Smooth muscle cell (in vitro differentiated cells): ENCODE data around the gene INPP5A. TPM values are rescaled to one million over a fixed set of nuclear protein-coding genes. Genes with fewer than 3 reads are reported as not detected.

ENCODE experiments used
- DNase-seq: peaks from one replicate; lab custom pipeline; 2025; ENCODE audit not compliant: unreplicated experiment; lab: John Stamatoyannopoulos, UW
- H2AFZ ChIP-seq: fragments of 200-600 bp; sonication (generic); 2 replicates; pipeline ENCODE4 v1.6.0; 2016; ENCODE audit warnings: antibody characterized with exemption, low read depth, mild to moderate bottlenecking
- H3F3A ChIP-seq: fragments of 200-600 bp; sonication (generic); 2 replicates; pipeline ENCODE4 v1.6.0; 2017; ENCODE audit warnings: antibody characterized with exemption, low read depth
- H3K27ac ChIP-seq: fragments of 200-600 bp; sonication (generic); 2 replicates; pipeline ENCODE4 v1.5.1; 2016; ENCODE audit warnings: low read depth, mild to moderate bottlenecking
- H3K27me3 ChIP-seq: fragments of 200-600 bp; sonication (generic); 2 replicates; pipeline ENCODE4 v1.6.1; 2016; ENCODE audit warnings: low read depth, mild to moderate bottlenecking
- H3K36me3 ChIP-seq: fragments of 200-600 bp; sonication (generic); 2 replicates; pipeline ENCODE4 v1.5.1; 2016; ENCODE audit warnings: low read depth
- H3K4me1 ChIP-seq: fragments of 200-600 bp; sonication (generic); 2 replicates; pipeline ENCODE4 v1.5.1; 2016; ENCODE audit warnings: low read depth
- H3K4me2 ChIP-seq: fragments of 200-600 bp; sonication (generic); 2 replicates; pipeline ENCODE4 v1.6.0; 2016; ENCODE audit warnings: mild to moderate bottlenecking
- H3K4me3 ChIP-seq: fragments of 200-600 bp; sonication (generic); 2 replicates; pipeline ENCODE4 v1.5.1; 2016; ENCODE audit warnings: mild to moderate bottlenecking
- H3K79me2 ChIP-seq: fragments of 200-600 bp; sonication (generic); 2 replicates; pipeline ENCODE4 v1.6.0; 2016; ENCODE audit warnings: low read depth, mild to moderate bottlenecking
- H3K9ac ChIP-seq: fragments of 200-600 bp; sonication (generic); 2 replicates; pipeline ENCODE4 v1.6.0; 2016; ENCODE audit warnings: low read depth
- H3K9me3 ChIP-seq: fragments of 200-600 bp; sonication (generic); replicated peaks from 2 replicates; pipeline ENCODE4 v1.5.1; 2016; ENCODE audit warnings: low read depth
- H4K20me1 ChIP-seq: fragments of 200-600 bp; sonication (generic); 2 replicates; pipeline ENCODE4 v1.6.0; 2016; ENCODE audit warnings: low read depth
- CTCF ChIP-seq: fragments of 200-600 bp; sonication (generic); IDR thresholded peaks from 2 replicates; pipeline ENCODE4 v1.5.1; 2017; ENCODE audit warnings: borderline replicate concordance, mild to moderate bottlenecking, antibody characterized with exemption; ENCODE audit not compliant: insufficient read depth, poor library complexity, severe bottlenecking
- WGBS: methylation state at CpG from one replicate; pipeline ENCODE4 v1.1.7; 2016; ENCODE audit warnings: low lambda C conversion rate; 5-methylcytosine and 5-hydroxymethylcytosine counted together
- polyA plus RNA-seq: library from polyadenylated mRNA; unstranded; fragments of >200 nt; fragmentation: Nextera tagmentation; extraction: Ambion mirVana; gene quantifications from 2 replicates; pipeline ENCODE4 v1.2.1, GENCODE V29; 2016
- total RNA-seq: library from RNA; depleted of rRNA; stranded (reverse); fragments of >200 nt; gene quantifications from 2 replicates; pipeline ENCODE4 v1.2.3, GENCODE V29; 2014

Gene INPP5A
- total and polyA plus RNA-seq, 2 experiments from 2014 or later, result 48.0 to 55.9 TPM

- no peak for DNase-seq
- no peak overlapping the region for H3K9ac ChIP-seq
- 95% methylated on average over 18 of the region's 18 CpGs for WGBS
- H3K4me3 ChIP-seq, result no peak overlapping the region
- no peak overlapping the region for H2AFZ ChIP-seq
- no peak for TF ChIP-seq CTCF
- H3K27me3 ChIP-seq, result no peaks in the 10 kb centered on the region
- no peaks in the 10 kb centered on the region for H3F3A ChIP-seq
- no peaks in the 10 kb centered on the region for H3K36me3 ChIP-seq
- H3K4me2 ChIP-seq, result no peak overlapping the region
- no peaks in the 10 kb centered on the region for H3K4me1 ChIP-seq
- H3K27ac ChIP-seq, result no peak overlapping the region
- peaks cover 69% of the 10 kb centered on the region for H4K20me1 ChIP-seq
- no peaks in the 10 kb centered on the region for H3K79me2 ChIP-seq
- no peaks in the 10 kb centered on the region for H3K9me3 ChIP-seq
Observed at GRCh38 chr10:132657127-132657706, 119.6 kb downstream of the INPP5A start.

GRCh38 chr10:132657748-132658147, 120.2 kb downstream of the INPP5A start:
- no peaks in the 10 kb centered on the region for H3K9me3 ChIP-seq
- no peak for TF ChIP-seq CTCF
- H3K4me1 ChIP-seq, result no peaks in the 10 kb centered on the region
- DNase-seq, result no peak
- no peaks in the 10 kb centered on the region for H3F3A ChIP-seq
- H3K4me2 ChIP-seq, result no peak overlapping the region
- no peaks in the 10 kb centered on the region for H3K36me3 ChIP-seq
- WGBS, result 97% methylated on average over 16 of the region's 16 CpGs
- no peaks in the 10 kb centered on the region for H3K79me2 ChIP-seq
- H3K27ac ChIP-seq, result no peak overlapping the region
- H3K4me3 ChIP-seq, result no peak overlapping the region
- H3K9ac ChIP-seq, result no peak overlapping the region
- H4K20me1 ChIP-seq, result peaks cover 64% of the 10 kb centered on the region
- no peak overlapping the region for H2AFZ ChIP-seq
- no peaks in the 10 kb centered on the region for H3K27me3 ChIP-seq

GRCh38 chr10:132658546-132659205, 121.1 kb downstream of the INPP5A start:
- no peak overlapping the region for H3K27ac ChIP-seq
- H3K4me3 ChIP-seq, result no peak overlapping the region
- no peaks in the 10 kb centered on the region for H3K36me3 ChIP-seq
- no peaks in the 10 kb centered on the region for H3F3A ChIP-seq
- WGBS, result 98% methylated on average over 30 of the region's 30 CpGs
- TF ChIP-seq CTCF, result no peak
- no peak overlapping the region for H3K9ac ChIP-seq
- H3K79me2 ChIP-seq, result no peaks in the 10 kb centered on the region
- no peak overlapping the region for H3K4me2 ChIP-seq
- no peaks in the 10 kb centered on the region for H3K4me1 ChIP-seq
- peaks cover 55% of the 10 kb centered on the region for H4K20me1 ChIP-seq
- no peaks in the 10 kb centered on the region for H3K27me3 ChIP-seq
- no peak overlapping the region for H2AFZ ChIP-seq
- no peak for DNase-seq
- no peaks in the 10 kb centered on the region for H3K9me3 ChIP-seq
